GM12801 (cell line): Measurements from ENCODE around the gene TNKS1BP1.

Experiments used
- TF ChIP-seq, protein P1 (sequence below): IDR thresholded peaks from one replicate; pipeline ENCODE4 v1.5.1; 2011; ENCODE audit warnings: control low read depth; ENCODE audit not compliant: insufficient read length; ENCODE audit errors: extremely low read depth

Gene TNKS1BP1

GRCh38 chr11:57273448-57274058 is 51.2 kb downstream of the TNKS1BP1 start:
- TF ChIP-seq, protein P1, sequence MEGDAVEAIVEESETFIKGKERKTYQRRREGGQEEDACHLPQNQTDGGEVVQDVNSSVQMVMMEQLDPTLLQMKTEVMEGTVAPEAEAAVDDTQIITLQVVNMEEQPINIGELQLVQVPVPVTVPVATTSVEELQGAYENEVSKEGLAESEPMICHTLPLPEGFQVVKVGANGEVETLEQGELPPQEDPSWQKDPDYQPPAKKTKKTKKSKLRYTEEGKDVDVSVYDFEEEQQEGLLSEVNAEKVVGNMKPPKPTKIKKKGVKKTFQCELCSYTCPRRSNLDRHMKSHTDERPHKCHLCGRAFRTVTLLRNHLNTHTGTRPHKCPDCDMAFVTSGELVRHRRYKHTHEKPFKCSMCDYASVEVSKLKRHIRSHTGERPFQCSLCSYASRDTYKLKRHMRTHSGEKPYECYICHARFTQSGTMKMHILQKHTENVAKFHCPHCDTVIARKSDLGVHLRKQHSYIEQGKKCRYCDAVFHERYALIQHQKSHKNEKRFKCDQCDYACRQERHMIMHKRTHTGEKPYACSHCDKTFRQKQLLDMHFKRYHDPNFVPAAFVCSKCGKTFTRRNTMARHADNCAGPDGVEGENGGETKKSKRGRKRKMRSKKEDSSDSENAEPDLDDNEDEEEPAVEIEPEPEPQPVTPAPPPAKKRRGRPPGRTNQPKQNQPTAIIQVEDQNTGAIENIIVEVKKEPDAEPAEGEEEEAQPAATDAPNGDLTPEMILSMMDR, result no peak

DNA sequence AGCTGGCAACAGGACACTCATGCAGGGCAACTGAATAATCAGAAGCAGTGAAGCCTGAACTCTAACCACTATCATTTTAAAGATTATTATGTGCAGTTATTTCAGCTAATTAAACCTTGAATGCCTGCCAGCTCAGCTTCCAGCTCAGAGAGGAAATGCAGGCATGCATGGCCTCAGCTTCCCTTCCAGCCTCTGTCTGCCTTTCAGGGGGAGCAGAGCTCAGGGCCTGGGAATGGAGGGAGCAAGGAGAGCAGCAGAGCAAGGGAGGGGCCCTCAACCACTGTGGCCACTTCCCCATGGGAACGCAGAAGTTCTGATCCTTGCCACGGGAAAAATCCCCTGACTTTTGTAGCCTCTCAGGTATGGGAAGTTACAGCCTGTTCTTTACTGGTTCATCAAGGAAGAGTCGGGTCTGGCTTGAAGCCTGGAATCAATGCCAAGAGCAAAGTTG is 55.2 kb downstream of the TNKS1BP1 start:
- TF ChIP-seq, protein P1, result no peak

DNA sequence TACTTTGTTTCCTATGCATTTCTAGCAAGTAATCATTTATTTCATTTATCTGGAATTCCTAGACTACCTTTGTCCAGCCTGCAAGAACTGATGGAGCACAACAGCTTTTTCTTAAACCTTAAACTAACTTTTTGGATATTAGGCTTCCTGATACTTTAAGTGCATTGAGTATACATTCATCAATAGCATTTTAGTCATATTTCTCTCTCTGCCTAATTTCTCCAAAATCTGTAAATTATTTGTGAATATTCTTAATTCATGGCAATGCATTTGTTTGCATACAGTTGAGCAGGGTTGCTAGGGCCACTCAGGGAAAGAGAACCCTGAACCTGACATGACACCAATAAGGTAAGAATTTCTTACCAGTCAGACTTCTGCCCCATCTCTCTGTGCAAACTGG is 58.6 kb downstream of the TNKS1BP1 start:
- TF ChIP-seq, protein P1, result no peak

DNA sequence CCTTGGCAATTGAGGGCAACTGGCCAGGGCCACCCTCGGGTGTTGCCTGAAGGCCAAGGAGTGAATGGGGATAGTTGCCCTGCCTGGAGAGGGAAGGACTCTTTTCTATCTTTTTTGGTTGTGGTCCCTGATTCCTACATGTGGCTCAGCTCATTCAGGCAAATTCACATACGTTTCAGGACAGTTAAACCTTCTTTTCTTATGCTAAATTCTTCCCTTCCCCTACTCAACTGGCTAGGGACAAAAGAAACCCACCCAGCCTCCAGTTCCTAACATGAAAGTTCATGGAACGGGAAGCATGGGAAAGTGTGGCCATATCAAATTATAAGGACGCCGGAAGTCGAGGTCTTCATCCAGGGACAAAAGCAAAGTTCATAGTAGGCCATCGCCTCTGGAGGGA is 61.4 kb downstream of the TNKS1BP1 start:
- TF ChIP-seq, protein P1, result no peak

DNA sequence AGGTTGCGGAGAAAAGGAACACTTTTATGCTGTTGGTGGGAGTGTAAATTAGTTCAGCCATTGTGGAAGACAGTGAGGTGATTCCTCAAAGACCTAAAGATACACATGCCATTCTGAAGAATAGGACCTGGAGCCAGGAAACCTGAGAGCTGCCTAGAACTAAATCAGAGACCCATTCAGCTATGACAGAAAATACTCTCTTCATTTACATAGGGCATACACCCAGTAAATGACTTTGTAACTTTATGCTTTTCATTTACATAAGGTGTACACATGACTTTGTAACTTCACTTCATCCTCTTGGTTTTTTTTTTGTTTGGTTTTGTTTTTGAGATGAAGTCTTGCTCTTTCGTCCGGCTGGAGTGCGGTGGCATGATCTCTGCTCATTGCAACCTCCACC is 62.6 kb downstream of the TNKS1BP1 start:
- TF ChIP-seq, protein P1, result no peak

DNA sequence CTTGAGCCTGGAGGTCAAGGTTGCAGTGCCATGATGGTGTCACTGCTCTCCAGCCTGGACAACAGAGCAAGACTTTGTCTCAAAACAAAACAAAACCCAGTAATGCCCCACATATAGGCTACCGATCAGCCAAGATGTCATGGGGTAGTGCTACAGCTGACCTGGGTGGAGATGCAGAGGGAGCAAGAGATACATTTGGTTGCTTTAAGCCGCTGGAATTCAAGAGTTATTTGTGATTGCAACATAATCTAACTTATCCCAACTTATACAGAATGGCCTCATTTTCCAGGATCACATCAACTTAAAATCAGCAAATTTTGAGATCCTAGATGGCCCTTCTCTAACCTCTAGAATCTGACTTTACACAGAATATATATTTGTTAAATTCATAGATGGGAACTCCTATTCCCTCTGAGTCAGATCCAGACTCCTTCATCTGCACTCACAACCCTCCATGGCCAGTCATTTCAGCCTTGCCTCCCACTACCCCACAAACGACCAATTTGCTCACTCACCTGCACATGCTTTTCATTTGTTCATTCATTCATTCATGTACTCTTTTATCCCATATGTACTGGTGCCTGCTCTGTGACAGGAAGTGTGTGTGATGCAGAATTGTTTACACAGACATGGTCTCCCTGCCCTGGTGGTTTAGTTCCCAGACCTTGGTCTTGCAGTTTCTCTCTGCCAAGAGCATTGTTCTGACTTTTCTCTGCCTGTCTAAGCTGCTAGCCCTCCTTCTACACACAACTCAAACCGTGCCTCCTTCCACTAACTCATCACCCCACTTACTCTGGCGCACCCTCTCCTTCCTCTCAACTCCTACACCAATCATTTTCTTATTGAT is 63.6 kb downstream of the TNKS1BP1 start:
- TF ChIP-seq, protein P1, result no peak

GRCh38 chr11:57256119-57256518 is 68.6 kb downstream of the TNKS1BP1 start:
- TF ChIP-seq, protein P1, result no peak
